Left ventricle myocardium inferior (tissue), 1 donor: ENCODE data around the gene OGA. TPM values are rescaled to one million over a fixed set of nuclear protein-coding genes. Genes with fewer than 3 reads are reported as not detected.

Source experiments
- DNase-seq: peaks from one replicate; pipeline ENCODE4 v3.0.0-alpha.2; 2020
- H3K27ac ChIP-seq: fragments of 200-600 bp; replicated peaks from 2 replicates; pipeline ENCODE4 v1.8.0; 2021
- H3K27me3 ChIP-seq: fragments of 200-600 bp; 2 replicates; pipeline ENCODE4 v1.8.0; 2021; ENCODE audit warnings: low read depth
- H3K36me3 ChIP-seq: fragments of 200-600 bp; 2 replicates; pipeline ENCODE4 v1.8.0; 2021
- H3K4me1 ChIP-seq: fragments of 200-600 bp; 2 replicates; pipeline ENCODE4 v1.8.0; 2021
- H3K4me3 ChIP-seq: fragments of 200-600 bp; 2 replicates; pipeline ENCODE4 v1.8.0; 2021; ENCODE audit warnings: mild to moderate bottlenecking, moderate library complexity
- H3K9me3 ChIP-seq: fragments of 200-600 bp; replicated peaks from 2 replicates; pipeline ENCODE4 v1.8.0; 2021
- intact Hi-C: fragments of 100-400 bp; cut with micrococcal nuclease; formaldehyde crosslinking; loops from one replicate; pipeline ENCODE4 v1.11.0; 2022
- total RNA-seq: library from RNA; stranded (reverse); fragmentation: NEBNext Ultra II Directional; extraction: Animal tissue kit (Norgen Biotek cat#: 25700); gene quantifications from one replicate; pipeline ENCODE4 v1.2.1, GENCODE V29; 2021
- TF ChIP-seq, protein P1 (sequence below): fragments of 200-600 bp; IDR thresholded peaks from 2 replicates; pipeline ENCODE4 v1.8.0; 2021; ENCODE audit warnings: antibody characterized with exemption, mild to moderate bottlenecking, borderline replicate concordance
- donor health status: DM: no; HTN: yes; CAD: no; lungs with severe emphysema.

Gene OGA
- total RNA-seq, 1 donor from 2014 or later = 96.3 TPM

DNA sequence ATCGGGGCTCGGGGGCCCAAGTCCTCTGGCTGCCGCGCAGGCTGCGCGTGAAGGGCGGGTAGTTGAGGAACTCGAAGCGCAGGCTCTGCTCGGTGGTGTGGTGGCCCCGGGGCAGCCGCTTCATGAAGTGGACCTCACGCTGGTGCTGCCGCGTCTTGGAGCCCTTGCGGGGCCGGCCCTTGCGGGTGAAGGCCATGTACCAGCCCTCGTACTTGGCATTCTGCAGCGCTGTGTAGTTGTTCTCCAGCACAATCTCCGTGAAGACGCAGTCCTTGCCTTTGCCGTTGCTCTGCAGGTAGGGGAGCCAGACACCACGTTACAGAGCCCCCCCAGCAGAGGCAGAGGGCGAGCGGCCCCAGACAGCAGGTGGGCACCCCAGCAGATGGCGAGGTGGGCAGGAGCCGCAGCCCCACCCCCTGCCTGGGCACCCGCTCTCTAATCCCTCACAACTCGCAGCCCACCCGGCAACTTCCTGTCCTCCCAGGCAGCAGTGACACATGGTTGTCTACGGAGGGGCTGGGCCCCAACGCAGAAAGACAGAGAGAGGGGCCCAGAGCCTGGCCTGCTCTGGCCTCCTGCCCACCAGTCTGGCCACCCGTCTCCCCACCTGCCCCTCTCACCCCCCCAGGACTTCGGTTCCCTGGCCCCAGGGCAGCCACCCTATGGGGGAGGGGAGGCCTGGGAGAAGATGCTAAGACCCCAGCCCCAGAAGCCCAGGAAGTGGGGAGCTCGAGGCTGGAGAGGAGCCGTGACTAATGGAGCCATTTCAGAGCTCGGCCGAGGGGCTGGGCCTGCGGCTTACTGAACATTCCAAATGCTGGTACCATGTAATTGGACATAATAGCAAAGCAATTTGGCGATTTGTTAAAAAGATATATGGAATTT lies 47.7 kb downstream of the OGA start:
- H3K9me3 ChIP-seq = no peaks in the 10 kb centered on the region
- intact Hi-C loops = no loop called here
- H3K36me3 ChIP-seq = no peaks in the 10 kb centered on the region
- peaks cover 13% of the 10 kb centered on the region for H3K4me1 ChIP-seq
- TF ChIP-seq, protein P1, sequence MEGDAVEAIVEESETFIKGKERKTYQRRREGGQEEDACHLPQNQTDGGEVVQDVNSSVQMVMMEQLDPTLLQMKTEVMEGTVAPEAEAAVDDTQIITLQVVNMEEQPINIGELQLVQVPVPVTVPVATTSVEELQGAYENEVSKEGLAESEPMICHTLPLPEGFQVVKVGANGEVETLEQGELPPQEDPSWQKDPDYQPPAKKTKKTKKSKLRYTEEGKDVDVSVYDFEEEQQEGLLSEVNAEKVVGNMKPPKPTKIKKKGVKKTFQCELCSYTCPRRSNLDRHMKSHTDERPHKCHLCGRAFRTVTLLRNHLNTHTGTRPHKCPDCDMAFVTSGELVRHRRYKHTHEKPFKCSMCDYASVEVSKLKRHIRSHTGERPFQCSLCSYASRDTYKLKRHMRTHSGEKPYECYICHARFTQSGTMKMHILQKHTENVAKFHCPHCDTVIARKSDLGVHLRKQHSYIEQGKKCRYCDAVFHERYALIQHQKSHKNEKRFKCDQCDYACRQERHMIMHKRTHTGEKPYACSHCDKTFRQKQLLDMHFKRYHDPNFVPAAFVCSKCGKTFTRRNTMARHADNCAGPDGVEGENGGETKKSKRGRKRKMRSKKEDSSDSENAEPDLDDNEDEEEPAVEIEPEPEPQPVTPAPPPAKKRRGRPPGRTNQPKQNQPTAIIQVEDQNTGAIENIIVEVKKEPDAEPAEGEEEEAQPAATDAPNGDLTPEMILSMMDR = no peak
- DNase-seq = no peak
- no peak overlapping the region for H3K4me3 ChIP-seq
- H3K27me3 ChIP-seq = peaks cover 99% of the 10 kb centered on the region
- H3K27ac ChIP-seq = no peak overlapping the region

DNA sequence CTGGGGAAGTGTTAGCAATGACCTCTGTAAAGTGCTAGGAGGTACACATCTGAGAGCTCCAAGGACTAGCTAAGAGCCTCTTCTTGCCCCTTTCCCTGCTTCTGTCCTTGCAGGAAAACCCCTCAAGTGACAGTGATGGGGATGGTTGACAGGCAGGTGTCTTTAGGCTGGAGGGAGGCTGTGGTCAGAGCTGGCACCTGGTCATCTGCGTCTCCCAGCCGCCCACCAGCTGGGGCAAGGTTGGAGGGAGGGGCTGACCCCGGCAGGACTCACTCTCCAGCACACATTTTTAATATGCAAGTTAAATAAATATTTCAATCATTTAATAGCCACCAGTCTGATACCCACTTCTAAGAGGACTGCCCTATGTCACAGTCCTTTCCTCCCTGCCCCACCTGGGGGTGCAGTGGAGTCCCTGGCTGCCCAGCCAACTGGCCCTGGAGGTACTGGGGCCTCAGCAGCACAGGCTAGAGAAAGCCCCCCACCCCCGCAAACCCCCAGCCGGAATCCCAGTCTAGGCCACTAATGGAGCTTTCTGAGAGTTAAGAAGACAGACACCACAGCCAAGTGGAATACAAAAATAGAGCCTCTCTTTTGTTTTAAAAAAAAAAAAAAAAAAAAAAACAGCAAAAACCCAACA lies 48.6 kb downstream of the OGA start:
- Histone ChIP-seq H3K36me3 (no peaks in the 10 kb centered on the region), H3K4me3 (no peak overlapping the region), H3K27ac (no peak overlapping the region), H3K4me1 (peaks cover 4% of the 10 kb centered on the region), H3K27me3 (peaks cover 99% of the 10 kb centered on the region), H3K9me3 (no peaks in the 10 kb centered on the region)
- DNase-seq = no peak
- intact Hi-C loops = no loop called here
- TF ChIP-seq, protein P1 = no peak

DNA sequence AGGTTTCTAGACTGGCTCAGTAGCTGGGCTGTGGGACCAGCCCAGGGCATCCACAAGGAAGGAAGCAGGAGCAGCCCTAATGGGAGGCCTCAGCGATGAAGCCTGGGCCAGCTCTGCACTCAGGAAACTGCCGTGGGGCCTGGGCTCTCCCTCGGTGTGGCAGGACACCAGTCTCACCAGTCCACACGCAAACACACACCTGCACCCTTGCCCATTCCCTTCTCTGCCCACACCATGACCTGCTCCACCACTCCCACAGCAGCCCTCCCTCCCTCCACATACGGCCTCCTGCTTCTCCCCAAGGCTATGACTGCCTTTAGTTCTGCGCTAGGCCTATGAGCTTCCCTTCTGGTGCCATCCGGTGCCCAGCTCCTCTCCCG lies 49.5 kb downstream of the OGA start:
- intact Hi-C loops = no loop called here
- H3K4me1 ChIP-seq = no peaks in the 10 kb centered on the region
- H3K4me3 ChIP-seq = no peak overlapping the region
- no peak for DNase-seq
- H3K9me3 ChIP-seq = no peaks in the 10 kb centered on the region
- no peaks in the 10 kb centered on the region for H3K36me3 ChIP-seq
- TF ChIP-seq, protein P1 = no peak
- no peak overlapping the region for H3K27ac ChIP-seq
- peaks cover 96% of the 10 kb centered on the region for H3K27me3 ChIP-seq

DNA sequence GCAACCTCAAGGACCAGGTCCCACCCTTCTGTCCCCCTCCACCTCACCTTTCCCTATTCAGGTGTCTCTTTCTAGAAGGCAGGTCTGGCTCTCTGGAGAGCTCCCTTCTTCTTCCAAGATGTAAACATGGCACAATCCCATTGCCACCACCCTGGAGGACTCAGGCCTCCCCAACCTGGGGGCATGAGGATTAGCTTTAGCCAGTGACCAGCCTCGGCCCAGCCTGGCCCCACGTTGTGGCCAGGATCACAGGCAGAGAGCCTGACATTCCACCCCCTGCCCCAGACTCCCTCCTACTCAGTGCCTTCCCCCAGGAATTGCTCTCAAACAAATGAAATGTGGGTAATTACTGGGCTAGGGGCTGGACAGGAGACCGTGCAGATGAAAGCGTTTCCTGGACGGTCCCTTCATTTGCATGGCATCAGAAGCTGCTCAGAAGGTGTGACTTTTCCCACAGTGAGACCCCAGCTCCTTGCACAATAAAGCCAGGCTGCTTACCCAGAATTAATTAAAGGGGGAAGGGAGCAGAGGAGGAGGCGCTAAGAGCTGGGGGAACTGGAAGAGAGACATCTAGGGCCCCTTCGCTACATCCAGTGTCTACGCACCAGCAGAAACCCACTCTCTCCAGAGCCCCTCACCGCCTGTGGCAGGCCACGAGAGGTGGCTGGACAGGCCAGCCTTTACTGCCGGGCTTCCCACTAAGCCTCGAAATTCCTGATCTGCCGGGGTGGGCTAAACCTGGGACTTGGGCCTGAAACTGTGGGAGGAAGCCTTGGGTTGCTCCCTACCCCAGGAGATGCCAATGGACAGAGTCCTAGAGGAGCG lies 50.1 kb downstream of the OGA start:
- H3K27ac ChIP-seq = no peak overlapping the region
- no peaks in the 10 kb centered on the region for H3K9me3 ChIP-seq
- peaks cover 96% of the 10 kb centered on the region for H3K27me3 ChIP-seq
- H3K36me3 ChIP-seq = no peaks in the 10 kb centered on the region
- H3K4me3 ChIP-seq = no peak overlapping the region
- H3K4me1 ChIP-seq = no peaks in the 10 kb centered on the region
- TF ChIP-seq, protein P1 = no peak
- no peak for DNase-seq
- intact Hi-C loops = no loop called here

DNA sequence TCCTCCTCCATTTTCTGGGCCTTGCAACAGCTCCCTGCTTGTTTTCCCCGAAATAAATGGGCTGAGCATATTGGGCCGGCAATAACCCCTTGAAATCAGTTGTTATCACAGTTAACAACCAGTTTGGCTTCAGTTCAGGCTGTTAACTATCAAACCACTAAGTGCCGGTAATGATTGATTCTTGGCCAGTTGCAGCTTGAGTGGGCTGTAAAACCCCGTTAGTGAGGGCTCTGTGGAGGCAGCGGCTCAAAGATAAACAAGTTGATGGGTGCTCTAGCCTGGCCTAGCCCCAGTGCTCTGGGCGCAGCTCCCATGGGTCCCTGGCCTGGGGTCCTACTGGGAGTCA lies 50.7 kb downstream of the OGA start:
- Histone ChIP-seq H3K9me3 (no peaks in the 10 kb centered on the region), H3K27me3 (peaks cover 96% of the 10 kb centered on the region), H3K4me3 (no peak overlapping the region), H3K27ac (no peak overlapping the region), H3K36me3 (no peaks in the 10 kb centered on the region), H3K4me1 (no peaks in the 10 kb centered on the region)
- TF ChIP-seq, protein P1 = no peak
- intact Hi-C loops = no loop called here
- DNase-seq = no peak
